OCI-LY7 (cell line): ENCODE measurements around the gene SLC27A5. TPM values are rescaled to one million over a fixed set of nuclear protein-coding genes. Genes with fewer than 3 reads are reported as not detected.

Experiments
- Bru-seq: library from RNA; stranded (reverse); fragments of 400-500 nt; gene quantifications from one replicate; lab custom pipeline; 2021; lab: Mats Ljungman, UMichigan
- BruChase-seq, 2 experiments: library from RNA; stranded (reverse); fragments of 400-500 nt; gene quantifications; one replicate each; lab custom pipeline; 2021; lab: Mats Ljungman, UMichigan
- BruUV-seq: library from RNA; stranded (reverse); fragments of 400-500 nt; replicated peaks from 2 replicates; lab custom pipeline; 2021; lab: Mats Ljungman, UMichigan
- CTCF ChIA-PET: fragments of 300-600 bp; sonication (Branson Sonifier 250); formaldehyde crosslinking; loops from one replicate; lab custom pipeline; 2022; ENCODE audit warnings: antibody characterized with exemption; ENCODE audit not compliant: unreplicated experiment; lab: Charles Lee
- POLR2A ChIA-PET: fragments of 300-600 bp; sonication (Branson Sonifier 250); formaldehyde crosslinking; loops from one replicate; lab custom pipeline; 2022; ENCODE audit warnings: antibody characterized with exemption; lab: Charles Lee
- DNase-seq: peaks from one replicate; pipeline ENCODE4 v3.0.0-alpha.2; 2015; ENCODE audit warnings: low spot score
- H2AFZ ChIP-seq: fragments of 200-600 bp; sonication (generic), shearing (Covaris generic); 2 replicates; pipeline ENCODE4 v1.6.1; 2014; ENCODE audit warnings: mild to moderate bottlenecking, antibody characterized with exemption, low read length, moderate library complexity
- H3K27ac ChIP-seq: fragments of 200-600 bp; sonication (generic); 2 replicates; pipeline ENCODE4 v1.5.1; 2014; ENCODE audit warnings: mixed run types, low read depth, mild to moderate bottlenecking, moderate library complexity, low read length, inconsistent platforms; ENCODE audit not compliant: poor library complexity, severe bottlenecking
- H3K36me3 ChIP-seq: fragments of 200-600 bp; sonication (generic); 2 replicates; pipeline ENCODE4 v1.6.1; 2014; ENCODE audit warnings: mild to moderate bottlenecking, antibody characterized with exemption, low read length, moderate library complexity, mixed read lengths; ENCODE audit not compliant: insufficient read depth
- H3K4me1 ChIP-seq: fragments of 200-600 bp; sonication (generic); 2 replicates; pipeline ENCODE4 v1.5.1; 2014; ENCODE audit warnings: mild to moderate bottlenecking, low read length; ENCODE audit not compliant: insufficient read depth, poor library complexity, severe bottlenecking
- H3K4me2 ChIP-seq: fragments of 200-600 bp; sonication (generic); 2 replicates; pipeline ENCODE4 v1.6.1; 2014; ENCODE audit warnings: mild to moderate bottlenecking, low read length
- H3K4me3 ChIP-seq: fragments of 200-600 bp; sonication (generic); 2 replicates; pipeline ENCODE4 v1.5.1; 2014; ENCODE audit warnings: mild to moderate bottlenecking, low read depth, low read length; ENCODE audit not compliant: poor library complexity, severe bottlenecking
- H3K79me2 ChIP-seq: fragments of 200-600 bp; sonication (generic); 2 replicates; pipeline ENCODE4 v1.6.1; 2016; ENCODE audit warnings: low read depth, mild to moderate bottlenecking, low read length, moderate library complexity, mixed read lengths; ENCODE audit not compliant: insufficient read depth
- H3K9me2 ChIP-seq: fragments of 200-600 bp; sonication (generic); 2 replicates; pipeline ENCODE4 v1.6.1; 2016; ENCODE audit warnings: mild to moderate bottlenecking, low read length, mixed read lengths; ENCODE audit not compliant: insufficient read depth
- H3K9me3 ChIP-seq: fragments of 200-600 bp; sonication (generic); 2 replicates; pipeline ENCODE4 v1.6.1; 2014; ENCODE audit warnings: mild to moderate bottlenecking, mixed run types, low read length, mixed read lengths
- H4K20me1 ChIP-seq: fragments of 200-600 bp; sonication (generic); 2 replicates; pipeline ENCODE4 v1.6.1; 2014; ENCODE audit warnings: mild to moderate bottlenecking, antibody characterized with exemption, low read length, moderate library complexity, mixed read lengths; ENCODE audit not compliant: insufficient read depth
- CTCF ChIP-seq: fragments of 200-600 bp; sonication (generic); conservative IDR thresholded peaks from 2 replicates; pipeline ENCODE4 v1.5.1; 2014; ENCODE audit warnings: mild to moderate bottlenecking, antibody characterized with exemption, low read length, moderate library complexity, mixed read lengths
- EZH2phosphoT487 ChIP-seq: fragments of 200-600 bp; sonication (generic); IDR thresholded peaks from 2 replicates; pipeline ENCODE4 v1.6.1; 2018; ENCODE audit warnings: low read depth, borderline replicate concordance, mild to moderate bottlenecking, mixed run types, antibody characterized with exemption, low read length, moderate library complexity, mixed read lengths
- intact Hi-C: fragments of 100-400 bp; cut with micrococcal nuclease; formaldehyde crosslinking; loops from one replicate; pipeline ENCODE4 v1.10.0; 2022; ENCODE audit not compliant: unreplicated experiment
- long read RNA-seq: library from polyadenylated mRNA; stranded (forward); transcript quantifications from one replicate; pipeline ENCODE4 v2.0.0, GENCODE V29; 2022
- total RNA-seq, 2 experiments: library from RNA; depleted of rRNA in 1 of 2; stranded (reverse); fragments of >200 nt in 1 of 2; shearing (Covaris generic) in 1 of 2; gene quantifications; 2 replicates each; pipeline ENCODE4 v1.2.3, GENCODE V29; 2014 to 2022

Gene SLC27A5
- total RNA-seq (2014; rRNA removed; shearing (Covaris generic)) (28.0 and 44.1 TPM in 2 replicates), total RNA-seq (2022) (29.4 and 29.8 TPM in 2 replicates), Bru-seq, nascent RNA (percentile 44 among the genes with signal in this experiment), BruChase-seq, experiment 1, labeled RNA remaining after a 6-hour chase (percentile 52 among the genes with signal in this experiment), BruChase-seq, experiment 2, labeled RNA remaining after a 2-hour chase (percentile 49 among the genes with signal in this experiment)
- long read RNA-seq, transcript SLC27A5-204 (3 exons, 643 nt): major isoform, 17 of 23 reads
- long read RNA-seq, partial matches to known transcripts: 0 of 23 reads
- long read RNA-seq, other reads (novel, unspliced or antisense): 6 of 23 reads

- ChIA-PET POLR2A (no interaction called here), CTCF (no interaction called here)
- DNase-seq: no peak
- H3K36me3 ChIP-seq: peaks cover 26% of the 10 kb centered on the region
- H4K20me1 ChIP-seq: no peaks in the 10 kb centered on the region
- no peak within 1 kb of the TSS for H3K4me2 ChIP-seq
- no peak within 1 kb of the TSS for H3K4me3 ChIP-seq
- intact Hi-C loops: no loop called here
- H3K4me1 ChIP-seq: peaks cover 7% of the 10 kb centered on the region
- H3K9me3 ChIP-seq: no peaks in the 10 kb centered on the region
- no peak within 1 kb of the TSS for H3K27ac ChIP-seq
- H2AFZ ChIP-seq: no peak within 1 kb of the TSS
- H3K9me2 ChIP-seq: no peaks in the 10 kb centered on the region
- TF ChIP-seq CTCF: no peak
- no peak for TF ChIP-seq EZH2phosphoT487
- BruUV-seq: no TSS peak
- H3K79me2 ChIP-seq: no peaks in the 10 kb centered on the region
These were observed at the start of gene SLC27A5 for GRCh38 chr19:58511353-58512208. SLC27A5 (minus strand) TSS chr19:58511992; CDS start chr19:58511955, 37 bp downstream.

GRCh38 chr19:58560921-58561320, 49.1 kb upstream of the SLC27A5 start:
- peaks cover 21% of the 10 kb centered on the region for H3K79me2 ChIP-seq
- no TSS peak for BruUV-seq
- H3K4me1 ChIP-seq: peaks cover 36% of the 10 kb centered on the region
- H3K27ac ChIP-seq: no peak overlapping the region
- POLR2A ChIA-PET: no interaction called here
- DNase-seq: no peak
- H3K36me3 ChIP-seq: peaks cover 24% of the 10 kb centered on the region
- CTCF ChIA-PET: interaction anchor here (0.6 kb wide), 1 partner anchor 21 kb away, joined by 3 read pairs; no protein-coding TSS in a partner anchor
- H3K9me3 ChIP-seq: no peaks in the 10 kb centered on the region
- no peak overlapping the region for H3K4me3 ChIP-seq
- intact Hi-C loops: no loop called here
- H3K4me2 ChIP-seq: no peak overlapping the region
- no peak overlapping the region for H2AFZ ChIP-seq
- H3K9me2 ChIP-seq: no peaks in the 10 kb centered on the region
- no peak for TF ChIP-seq EZH2phosphoT487
- TF ChIP-seq CTCF: no peak
- H4K20me1 ChIP-seq: no peaks in the 10 kb centered on the region
